Measurements from ENCODE around the gene HSPH1.

GRCh38 chr13:31162151-31163008, 676 bp upstream of the HSPH1 start:
- TF ChIP-seq SIN3A (IDR thresholded peaks at IDR 0.05; ENCODE audit: low read depth, low read length) (peak; percentile 84), CTCF (IDR thresholded peaks at IDR 0.05 in 2 of 3, conservative IDR thresholded peaks at IDR 0.05 in 1 of 3; ENCODE audit: control insufficient read depth in 2 of 3, extremely low read depth in 1 of 3, insufficient read depth in 1 of 3, low read depth in 3 of 3, low read length in 3 of 3) (no peak), POLR2A (IDR thresholded peaks at IDR 0.05; ENCODE audit: low read depth, low read length) (no peak), EZH2 (IDR thresholded peaks at IDR 0.05; ENCODE audit: borderline replicate concordance, control insufficient read depth, low read depth, low read length) (no peak), BACH1 (IDR thresholded peaks at IDR 0.05; ENCODE audit: borderline replicate concordance) (no peak), MXI1 (IDR thresholded peaks at IDR 0.05; ENCODE audit: low read depth, low read length) (no peak), EED (IDR thresholded peaks at IDR 0.05; ENCODE audit: low read depth) (no peak; the same call in 1 of the 2 replicates), FOXM1 (IDR thresholded peaks at IDR 0.05; ENCODE audit: low read depth, low read length) (no peak), PKNOX1 (IDR thresholded peaks at IDR 0.05) (peak; percentile 4)
- TF ChIP-seq, protein P1, sequence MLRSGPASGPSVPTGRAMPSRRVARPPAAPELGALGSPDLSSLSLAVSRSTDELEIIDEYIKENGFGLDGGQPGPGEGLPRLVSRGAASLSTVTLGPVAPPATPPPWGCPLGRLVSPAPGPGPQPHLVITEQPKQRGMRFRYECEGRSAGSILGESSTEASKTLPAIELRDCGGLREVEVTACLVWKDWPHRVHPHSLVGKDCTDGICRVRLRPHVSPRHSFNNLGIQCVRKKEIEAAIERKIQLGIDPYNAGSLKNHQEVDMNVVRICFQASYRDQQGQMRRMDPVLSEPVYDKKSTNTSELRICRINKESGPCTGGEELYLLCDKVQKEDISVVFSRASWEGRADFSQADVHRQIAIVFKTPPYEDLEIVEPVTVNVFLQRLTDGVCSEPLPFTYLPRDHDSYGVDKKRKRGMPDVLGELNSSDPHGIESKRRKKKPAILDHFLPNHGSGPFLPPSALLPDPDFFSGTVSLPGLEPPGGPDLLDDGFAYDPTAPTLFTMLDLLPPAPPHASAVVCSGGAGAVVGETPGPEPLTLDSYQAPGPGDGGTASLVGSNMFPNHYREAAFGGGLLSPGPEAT (IDR thresholded peaks at IDR 0.05; ENCODE audit: low read depth), result peak; percentile 73; the same call in 1 of the 2 replicates
- TF ChIP-seq, protein P2, sequence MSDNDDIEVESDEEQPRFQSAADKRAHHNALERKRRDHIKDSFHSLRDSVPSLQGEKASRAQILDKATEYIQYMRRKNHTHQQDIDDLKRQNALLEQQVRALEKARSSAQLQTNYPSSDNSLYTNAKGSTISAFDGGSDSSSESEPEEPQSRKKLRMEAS (IDR thresholded peaks at IDR 0.05; ENCODE audit: low read depth, low read length), result no peak; the same call in none of the 2 replicates
- TF ChIP-seq, protein P3, sequence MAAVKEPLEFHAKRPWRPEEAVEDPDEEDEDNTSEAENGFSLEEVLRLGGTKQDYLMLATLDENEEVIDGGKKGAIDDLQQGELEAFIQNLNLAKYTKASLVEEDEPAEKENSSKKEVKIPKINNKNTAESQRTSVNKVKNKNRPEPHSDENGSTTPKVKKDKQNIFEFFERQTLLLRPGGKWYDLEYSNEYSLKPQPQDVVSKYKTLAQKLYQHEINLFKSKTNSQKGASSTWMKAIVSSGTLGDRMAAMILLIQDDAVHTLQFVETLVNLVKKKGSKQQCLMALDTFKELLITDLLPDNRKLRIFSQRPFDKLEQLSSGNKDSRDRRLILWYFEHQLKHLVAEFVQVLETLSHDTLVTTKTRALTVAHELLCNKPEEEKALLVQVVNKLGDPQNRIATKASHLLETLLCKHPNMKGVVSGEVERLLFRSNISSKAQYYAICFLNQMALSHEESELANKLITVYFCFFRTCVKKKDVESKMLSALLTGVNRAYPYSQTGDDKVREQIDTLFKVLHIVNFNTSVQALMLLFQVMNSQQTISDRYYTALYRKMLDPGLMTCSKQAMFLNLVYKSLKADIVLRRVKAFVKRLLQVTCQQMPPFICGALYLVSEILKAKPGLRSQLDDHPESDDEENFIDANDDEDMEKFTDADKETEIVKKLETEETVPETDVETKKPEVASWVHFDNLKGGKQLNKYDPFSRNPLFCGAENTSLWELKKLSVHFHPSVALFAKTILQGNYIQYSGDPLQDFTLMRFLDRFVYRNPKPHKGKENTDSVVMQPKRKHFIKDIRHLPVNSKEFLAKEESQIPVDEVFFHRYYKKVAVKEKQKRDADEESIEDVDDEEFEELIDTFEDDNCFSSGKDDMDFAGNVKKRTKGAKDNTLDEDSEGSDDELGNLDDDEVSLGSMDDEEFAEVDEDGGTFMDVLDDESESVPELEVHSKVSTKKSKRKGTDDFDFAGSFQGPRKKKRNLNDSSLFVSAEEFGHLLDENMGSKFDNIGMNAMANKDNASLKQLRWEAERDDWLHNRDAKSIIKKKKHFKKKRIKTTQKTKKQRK (IDR thresholded peaks at IDR 0.05; ENCODE audit: low read depth, low read length), result no peak
